Neural progenitor cell (in vitro differentiated cells): Measurements from ENCODE around the gene CCSER1. TPM values are rescaled to one million over a fixed set of nuclear protein-coding genes. Genes with fewer than 3 reads are reported as not detected.
A peak's percentile ranks its signal among the peaks of the same experiment; 100 is the strongest.

ENCODE experiments used
- DNase-seq: peaks from one replicate; pipeline ENCODE4 v3.0.0-alpha.2; 2016; ENCODE audit warnings: low spot score
- H2AFZ ChIP-seq: fragments of 200-600 bp; sonication (generic); replicated peaks from 2 replicates; pipeline ENCODE4 v1.6.1; 2016; ENCODE audit warnings: antibody characterized with exemption
- H3F3A ChIP-seq: fragments of 200-600 bp; sonication (generic); 2 replicates; pipeline ENCODE4 v1.6.1; 2016; ENCODE audit warnings: antibody characterized with exemption, low read depth
- H3K27ac ChIP-seq: fragments of 200-600 bp; sonication (generic); 2 replicates; pipeline ENCODE4 v1.5.1; 2016; ENCODE audit warnings: mild to moderate bottlenecking
- H3K27me3 ChIP-seq: fragments of 200-600 bp; sonication (generic); 2 replicates; pipeline ENCODE4 v1.6.1; 2016; ENCODE audit warnings: mild to moderate bottlenecking, moderate library complexity
- H3K36me3 ChIP-seq: fragments of 200-600 bp; sonication (generic); 2 replicates; pipeline ENCODE4 v1.5.1; 2016
- H3K4me1 ChIP-seq: fragments of 200-600 bp; sonication (generic); 2 replicates; pipeline ENCODE4 v1.6.1; 2016; ENCODE audit warnings: mixed run types
- H3K4me2 ChIP-seq: fragments of 200-600 bp; sonication (generic); 2 replicates; pipeline ENCODE4 v1.6.1; 2016
- H3K4me3 ChIP-seq: fragments of 200-600 bp; sonication (generic); 2 replicates; pipeline ENCODE4 v1.5.1; 2016
- H3K79me2 ChIP-seq: fragments of 200-600 bp; sonication (generic); 2 replicates; pipeline ENCODE4 v1.6.1; 2016; ENCODE audit warnings: low read depth
- H3K9ac ChIP-seq: fragments of 200-600 bp; sonication (generic); 2 replicates; pipeline ENCODE4 v1.6.1; 2016
- H3K9me3 ChIP-seq: fragments of 200-600 bp; sonication (generic); 2 replicates; pipeline ENCODE4 v1.5.1; 2016; ENCODE audit warnings: low read depth
- H4K20me1 ChIP-seq: fragments of 200-600 bp; sonication (generic); 2 replicates; pipeline ENCODE4 v1.6.1; 2016; ENCODE audit warnings: low read depth
- H3K27ac Mint-ChIP-seq: 3 replicates; pipeline ENCODE4 v1.8.0; 2021; ENCODE audit warnings: mixed read lengths
- H3K27me3 Mint-ChIP-seq: 2 replicates; pipeline ENCODE4 v1.8.0; 2022; ENCODE audit warnings: low read depth, mild to moderate bottlenecking, inconsistent platforms, moderate library complexity, mixed read lengths; ENCODE audit not compliant: insufficient read depth
- H3K36me3 Mint-ChIP-seq: 3 replicates; pipeline ENCODE4 v1.8.0; 2021; ENCODE audit warnings: mixed read lengths
- H3K4me1 Mint-ChIP-seq: 3 replicates; pipeline ENCODE4 v1.8.0; 2021; ENCODE audit warnings: mixed read lengths
- H3K4me3 Mint-ChIP-seq: 3 replicates; pipeline ENCODE4 v1.8.0; 2021; ENCODE audit warnings: mild to moderate bottlenecking, moderate library complexity, mixed read lengths
- H3K9me3 Mint-ChIP-seq: 3 replicates; pipeline ENCODE4 v1.8.0; 2020; ENCODE audit warnings: mixed read lengths
- CTCF ChIP-seq: fragments of 200-600 bp; sonication (generic); IDR thresholded peaks from 2 replicates; pipeline ENCODE4 v1.5.1; 2017; ENCODE audit warnings: antibody characterized with exemption, mild to moderate bottlenecking
- EZH2 ChIP-seq: fragments of 200-600 bp; sonication (generic); IDR thresholded peaks from 2 replicates; pipeline ENCODE4 v1.6.1; 2017; ENCODE audit warnings: antibody characterized with exemption, mild to moderate bottlenecking, moderate library complexity
- EZH2phosphoT487 ChIP-seq: fragments of 200-600 bp; sonication (generic); IDR thresholded peaks from 2 replicates; pipeline ENCODE4 v1.6.1; 2017; ENCODE audit warnings: antibody characterized with exemption
- total RNA-seq: library from RNA; depleted of rRNA; stranded (reverse); fragments of >200 nt; gene quantifications from 2 replicates; pipeline ENCODE4 v1.2.3, GENCODE V29; 2015; ENCODE audit warnings: low replicate concordance

The CCSER1 gene
- total RNA-seq, 1 donor from 2014 or later, result 0.77 TPM

GRCh38 chr4:90614371-90614770, 487.2 kb downstream of the CCSER1 start:
- Mint-ChIP-seq H3K9me3 (no peaks in the 10 kb centered on the region), H3K36me3 (no peaks in the 10 kb centered on the region), H3K4me3 (no peak overlapping the region), H3K27ac (no peak overlapping the region), H3K27me3 (no peaks in the 10 kb centered on the region), H3K4me1 (no peaks in the 10 kb centered on the region)
- Histone ChIP-seq H3K36me3 (no peaks in the 10 kb centered on the region), H3K4me1 (no peaks in the 10 kb centered on the region), H3K27me3 (no peaks in the 10 kb centered on the region), H3F3A (no peaks in the 10 kb centered on the region), H3K4me3 (no peak overlapping the region), H3K9me3 (no peaks in the 10 kb centered on the region), H3K79me2 (no peaks in the 10 kb centered on the region), H2AFZ (peak overlapping the region; percentile 50), H3K27ac (no peak overlapping the region), H3K9ac (no peak overlapping the region), H3K4me2 (no peak overlapping the region), H4K20me1 (no peaks in the 10 kb centered on the region)
- TF ChIP-seq EZH2phosphoT487, result no peak
- TF ChIP-seq EZH2, result no peak
- TF ChIP-seq CTCF, result no peak
- DNase-seq, result no peak

- DNase-seq, result no peak
- Histone ChIP-seq H3K4me2 (no peak overlapping the region), H3K4me3 (no peak overlapping the region), H2AFZ (no peak overlapping the region), H4K20me1 (no peaks in the 10 kb centered on the region), H3K27ac (no peak overlapping the region), H3F3A (no peaks in the 10 kb centered on the region), H3K9me3 (no peaks in the 10 kb centered on the region), H3K36me3 (no peaks in the 10 kb centered on the region), H3K9ac (no peak overlapping the region), H3K4me1 (no peaks in the 10 kb centered on the region), H3K79me2 (no peaks in the 10 kb centered on the region), H3K27me3 (no peaks in the 10 kb centered on the region)
- no peaks in the 10 kb centered on the region for H3K36me3 Mint-ChIP-seq
- H3K27me3 Mint-ChIP-seq, result peaks cover 2% of the 10 kb centered on the region
- no peaks in the 10 kb centered on the region for H3K4me1 Mint-ChIP-seq
- H3K4me3 Mint-ChIP-seq, result no peak overlapping the region
- H3K27ac Mint-ChIP-seq, result no peak overlapping the region
- no peaks in the 10 kb centered on the region for H3K9me3 Mint-ChIP-seq
- no peak for TF ChIP-seq CTCF
- TF ChIP-seq EZH2, result no peak
- TF ChIP-seq EZH2phosphoT487, result no peak
Measured at GRCh38 chr4:90621080-90621479, 493.9 kb downstream of the CCSER1 start.

GRCh38 chr4:90624781-90625180, 497.6 kb downstream of the CCSER1 start:
- H3K4me1 Mint-ChIP-seq, result no peaks in the 10 kb centered on the region
- H3K4me3 Mint-ChIP-seq, result no peak overlapping the region
- H3K36me3 Mint-ChIP-seq, result no peaks in the 10 kb centered on the region
- Histone ChIP-seq H2AFZ (no peak overlapping the region), H3F3A (no peaks in the 10 kb centered on the region), H3K36me3 (no peaks in the 10 kb centered on the region), H3K4me1 (no peaks in the 10 kb centered on the region), H3K27ac (no peak overlapping the region), H3K4me2 (no peak overlapping the region), H3K79me2 (no peaks in the 10 kb centered on the region), H3K9me3 (no peaks in the 10 kb centered on the region), H3K4me3 (no peak overlapping the region), H3K9ac (no peak overlapping the region), H4K20me1 (no peaks in the 10 kb centered on the region), H3K27me3 (no peaks in the 10 kb centered on the region)
- TF ChIP-seq CTCF (no peak), EZH2phosphoT487 (no peak), EZH2 (no peak)
- H3K9me3 Mint-ChIP-seq, result no peaks in the 10 kb centered on the region
- H3K27ac Mint-ChIP-seq, result no peak overlapping the region
- peaks cover 2% of the 10 kb centered on the region for H3K27me3 Mint-ChIP-seq
- no peak for DNase-seq
